HL-60 (cell line): ENCODE results near the gene TGFBI.
A peak's percentile ranks its signal among the peaks of the same experiment; 100 is the strongest.

ENCODE experiments used
- DNase-seq, 2 experiments: peaks; one replicate each; pipeline ENCODE4 v3.0.0-alpha.2; 2010 to 2020; ENCODE audit warnings: low read depth in 1 of 2, low spot score in 1 of 2
- H3K27ac ChIP-seq: fragments of 250-450 bp; sonication (Bioruptor Pico); replicated peaks from 2 replicates; pipeline ENCODE4 v1.5.1; 2020; ENCODE audit warnings: mild to moderate bottlenecking, moderate library complexity
- H3K27me3 ChIP-seq: fragments of 250-450 bp; sonication (Bioruptor Pico); 2 replicates; pipeline ENCODE4 v1.5.1; 2021; ENCODE audit warnings: mild to moderate bottlenecking, moderate library complexity; ENCODE audit not compliant: insufficient read depth, poor library complexity, severe bottlenecking
- H3K4me3 ChIP-seq: replicated peaks from 2 replicates; pipeline ENCODE4 v1.5.1; 2011; ENCODE audit warnings: mild to moderate bottlenecking, control low read depth, low read length; ENCODE audit not compliant: insufficient read depth
- CTCF ChIP-seq: IDR thresholded peaks from one replicate; pipeline ENCODE4 v1.5.1; 2011; ENCODE audit warnings: low read length, control low read depth, inconsistent platforms; ENCODE audit not compliant: insufficient read depth
- GABPA ChIP-seq: IDR thresholded peaks from 2 replicates; pipeline ENCODE4 v1.6.1; 2012; ENCODE audit warnings: low read depth
- POLR2AphosphoS5 ChIP-seq: IDR thresholded peaks from 2 replicates; pipeline ENCODE4 v1.6.1; 2012; ENCODE audit warnings: low read depth
- SPI1 ChIP-seq: IDR thresholded peaks from 2 replicates; pipeline ENCODE4 v1.6.1; 2012; ENCODE audit warnings: low read depth, mild to moderate bottlenecking, borderline replicate concordance
- TF ChIP-seq, protein P1 (sequence below): IDR thresholded peaks from 2 replicates; pipeline ENCODE4 v1.6.1; 2012; ENCODE audit warnings: low read depth; ENCODE audit not compliant: insufficient replicate concordance

Gene TGFBI

DNA sequence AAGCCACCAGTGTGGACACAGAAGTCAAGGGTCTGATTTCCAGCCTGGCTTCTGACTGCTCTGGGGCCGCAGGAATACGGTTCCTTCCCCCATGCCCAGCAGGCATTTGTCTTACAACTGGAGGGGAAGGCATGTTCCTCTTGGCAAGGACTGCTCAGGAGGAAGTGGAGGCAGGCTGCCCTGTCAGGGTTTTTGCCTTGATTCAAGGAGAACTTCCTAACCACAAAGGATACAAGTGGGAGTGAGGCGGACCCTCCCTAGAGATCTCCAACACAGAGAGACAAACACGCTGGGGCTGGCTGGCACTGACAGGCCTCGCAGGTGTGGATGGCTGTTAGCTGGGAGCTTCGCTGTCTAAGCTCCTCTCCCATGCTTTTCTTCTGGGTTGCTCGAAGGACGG, 19.1 kb downstream of the TGFBI start:
- peak in 1 of 2 experiments; percentile 18 for DNase-seq
- Histone ChIP-seq H3K27me3 (no peaks in the 10 kb centered on the region), H3K27ac (no peak overlapping the region), H3K4me3 (no peak overlapping the region)
- peak; percentile 67; the same call in 1 of the 2 replicates for TF ChIP-seq SPI1
- TF ChIP-seq, protein P1, sequence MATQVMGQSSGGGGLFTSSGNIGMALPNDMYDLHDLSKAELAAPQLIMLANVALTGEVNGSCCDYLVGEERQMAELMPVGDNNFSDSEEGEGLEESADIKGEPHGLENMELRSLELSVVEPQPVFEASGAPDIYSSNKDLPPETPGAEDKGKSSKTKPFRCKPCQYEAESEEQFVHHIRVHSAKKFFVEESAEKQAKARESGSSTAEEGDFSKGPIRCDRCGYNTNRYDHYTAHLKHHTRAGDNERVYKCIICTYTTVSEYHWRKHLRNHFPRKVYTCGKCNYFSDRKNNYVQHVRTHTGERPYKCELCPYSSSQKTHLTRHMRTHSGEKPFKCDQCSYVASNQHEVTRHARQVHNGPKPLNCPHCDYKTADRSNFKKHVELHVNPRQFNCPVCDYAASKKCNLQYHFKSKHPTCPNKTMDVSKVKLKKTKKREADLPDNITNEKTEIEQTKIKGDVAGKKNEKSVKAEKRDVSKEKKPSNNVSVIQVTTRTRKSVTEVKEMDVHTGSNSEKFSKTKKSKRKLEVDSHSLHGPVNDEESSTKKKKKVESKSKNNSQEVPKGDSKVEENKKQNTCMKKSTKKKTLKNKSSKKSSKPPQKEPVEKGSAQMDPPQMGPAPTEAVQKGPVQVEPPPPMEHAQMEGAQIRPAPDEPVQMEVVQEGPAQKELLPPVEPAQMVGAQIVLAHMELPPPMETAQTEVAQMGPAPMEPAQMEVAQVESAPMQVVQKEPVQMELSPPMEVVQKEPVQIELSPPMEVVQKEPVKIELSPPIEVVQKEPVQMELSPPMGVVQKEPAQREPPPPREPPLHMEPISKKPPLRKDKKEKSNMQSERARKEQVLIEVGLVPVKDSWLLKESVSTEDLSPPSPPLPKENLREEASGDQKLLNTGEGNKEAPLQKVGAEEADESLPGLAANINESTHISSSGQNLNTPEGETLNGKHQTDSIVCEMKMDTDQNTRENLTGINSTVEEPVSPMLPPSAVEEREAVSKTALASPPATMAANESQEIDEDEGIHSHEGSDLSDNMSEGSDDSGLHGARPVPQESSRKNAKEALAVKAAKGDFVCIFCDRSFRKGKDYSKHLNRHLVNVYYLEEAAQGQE: no peak

- H3K27me3 ChIP-seq: no peaks in the 10 kb centered on the region
Observed at GRCh38 chr5:136048966-136049365, 20.2 kb downstream of the TGFBI start.

DNA sequence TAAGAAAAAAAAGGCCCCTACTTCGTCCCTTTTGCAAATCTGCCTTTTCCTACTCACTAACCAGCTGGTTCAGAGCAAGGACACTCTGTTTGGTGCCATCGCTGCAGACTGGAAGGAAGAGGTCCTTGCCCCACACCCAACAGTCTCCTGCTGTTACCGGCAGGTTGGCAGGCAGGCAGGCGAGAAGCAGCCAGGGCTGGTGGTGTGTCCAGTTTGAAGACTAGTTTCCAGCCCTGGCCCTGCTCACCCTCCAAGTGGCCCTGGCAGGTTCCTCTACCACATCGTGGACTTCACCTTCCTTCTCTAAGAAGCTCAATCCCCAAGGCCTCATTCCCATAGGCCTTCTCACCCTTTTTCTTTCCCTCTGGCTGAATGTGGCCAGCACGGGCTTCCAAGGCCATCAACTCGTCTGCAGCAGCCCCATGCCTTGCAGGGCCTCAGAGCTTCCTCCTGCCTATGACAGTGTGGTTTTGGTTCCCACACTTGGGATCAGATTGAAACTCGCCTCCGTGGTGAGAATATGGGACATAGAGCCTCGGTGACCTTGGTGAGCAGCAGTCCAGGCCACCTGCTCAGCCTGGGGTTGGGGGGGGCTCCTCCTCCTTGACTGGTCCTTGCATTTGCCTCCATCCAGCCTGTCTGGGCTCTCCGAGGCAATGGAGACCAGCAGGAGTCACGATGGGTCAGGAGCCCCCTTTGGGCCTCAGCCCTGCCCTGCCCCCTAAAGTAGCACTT, 22.9 kb downstream of the TGFBI start:
- TF ChIP-seq SPI1 (no peak), GABPA (no peak), POLR2AphosphoS5 (no peak), CTCF (no peak)
- TF ChIP-seq, protein P1: no peak
- Histone ChIP-seq H3K27ac (no peak overlapping the region), H3K27me3 (no peaks in the 10 kb centered on the region), H3K4me3 (no peak overlapping the region)
- DNase-seq: no peak

More at GRCh38 chr5:136048966-136049365, 20.2 kb downstream of the TGFBI start:
- TF ChIP-seq, protein P1: no peak
- TF ChIP-seq GABPA (no peak), POLR2AphosphoS5 (no peak), CTCF (no peak), SPI1 (no peak)
- H3K27ac ChIP-seq: no peak overlapping the region
- no peak overlapping the region for H3K4me3 ChIP-seq
- DNase-seq: no peak
